Keratinocyte (primary cell): ENCODE measurements around the gene RASSF6.

Experiments
- EZH2 ChIP-seq: IDR thresholded peaks from one replicate; pipeline ENCODE4 v1.6.1; 2012; ENCODE audit warnings: inconsistent platforms, mild to moderate bottlenecking, low read length, moderate library complexity
- TF ChIP-seq, protein P1 (sequence below), 3 experiments: IDR thresholded peaks in 1 of 3; conservative IDR thresholded peaks in 1 of 3; optimal IDR thresholded peaks in 1 of 3; 2 replicates in 2 of 3; 3 replicates in 1 of 3; pipeline versions ENCODE3 to v1.5.1; 2011; ENCODE audit warnings: low read length in 3 of 3, mild to moderate bottlenecking in 3 of 3, moderate library complexity in 2 of 3, control low read depth in 1 of 3, inconsistent platforms in 1 of 3; ENCODE audit not compliant: insufficient read depth in 2 of 3; ENCODE audit errors: extremely low read depth in 1 of 3

DNA sequence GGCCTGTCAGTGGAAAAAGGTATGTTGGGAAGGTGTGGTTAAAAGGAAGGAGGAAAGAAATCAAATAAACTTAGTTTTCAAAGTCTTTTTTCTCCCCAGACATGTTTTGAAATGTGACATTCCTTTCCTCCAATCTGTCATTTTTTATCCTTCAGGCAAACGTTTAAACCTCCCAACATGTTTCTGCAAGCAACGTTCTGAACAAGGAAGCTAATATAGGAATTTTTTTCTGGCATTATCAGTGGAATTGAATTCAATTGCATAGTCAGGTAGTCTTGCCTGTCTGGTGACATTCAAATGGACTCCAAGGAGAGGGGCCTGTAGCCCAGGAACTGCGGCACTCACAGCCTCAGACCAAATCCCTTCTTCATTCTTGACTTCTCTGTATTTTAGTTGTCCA is 30.0 kb upstream of the RASSF6 start:
- TF ChIP-seq, protein P1, sequence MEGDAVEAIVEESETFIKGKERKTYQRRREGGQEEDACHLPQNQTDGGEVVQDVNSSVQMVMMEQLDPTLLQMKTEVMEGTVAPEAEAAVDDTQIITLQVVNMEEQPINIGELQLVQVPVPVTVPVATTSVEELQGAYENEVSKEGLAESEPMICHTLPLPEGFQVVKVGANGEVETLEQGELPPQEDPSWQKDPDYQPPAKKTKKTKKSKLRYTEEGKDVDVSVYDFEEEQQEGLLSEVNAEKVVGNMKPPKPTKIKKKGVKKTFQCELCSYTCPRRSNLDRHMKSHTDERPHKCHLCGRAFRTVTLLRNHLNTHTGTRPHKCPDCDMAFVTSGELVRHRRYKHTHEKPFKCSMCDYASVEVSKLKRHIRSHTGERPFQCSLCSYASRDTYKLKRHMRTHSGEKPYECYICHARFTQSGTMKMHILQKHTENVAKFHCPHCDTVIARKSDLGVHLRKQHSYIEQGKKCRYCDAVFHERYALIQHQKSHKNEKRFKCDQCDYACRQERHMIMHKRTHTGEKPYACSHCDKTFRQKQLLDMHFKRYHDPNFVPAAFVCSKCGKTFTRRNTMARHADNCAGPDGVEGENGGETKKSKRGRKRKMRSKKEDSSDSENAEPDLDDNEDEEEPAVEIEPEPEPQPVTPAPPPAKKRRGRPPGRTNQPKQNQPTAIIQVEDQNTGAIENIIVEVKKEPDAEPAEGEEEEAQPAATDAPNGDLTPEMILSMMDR (optimal IDR thresholded peaks at IDR 0.05 in 1 of 3, IDR thresholded peaks at IDR 0.05 in 1 of 3, conservative IDR thresholded peaks at IDR 0.05 in 1 of 3; ENCODE audit: extremely low read depth in 1 of 3, insufficient read depth in 2 of 3, low read length in 3 of 3), result no peak
- TF ChIP-seq EZH2, result no peak
